Measurements from ENCODE around the gene NBPF1. TPM values are rescaled to one million over a fixed set of nuclear protein-coding genes. Genes with fewer than 3 reads are reported as not detected.
"Not testable (repeated sequence)": the region's sequence is repeated elsewhere in the genome, so short reads cannot be mapped to it uniquely, and the experiment has no call there.

NBPF1 gene
- total RNA-seq (2014; rRNA removed; shearing (Covaris generic)) (9.0 and 11.0 TPM in 2 replicates), total RNA-seq (2022) (33.1 and 34.1 TPM in 2 replicates), Bru-seq, nascent RNA (percentile 52 among the genes with signal in this experiment), BruChase-seq, experiment 1, labeled RNA remaining after a 6-hour chase (percentile 53 among the genes with signal in this experiment), BruChase-seq, experiment 2, labeled RNA remaining after a 2-hour chase (percentile 58 among the genes with signal in this experiment)
- long read RNA-seq, transcript NBPF1-205 (3 exons, 2,755 nt) = major isoform, 10 of 25 reads
- long read RNA-seq, partial matches to known transcripts = 5 of 25 reads
- long read RNA-seq, other reads (novel, unspliced or antisense) = 7 of 25 reads

DNA sequence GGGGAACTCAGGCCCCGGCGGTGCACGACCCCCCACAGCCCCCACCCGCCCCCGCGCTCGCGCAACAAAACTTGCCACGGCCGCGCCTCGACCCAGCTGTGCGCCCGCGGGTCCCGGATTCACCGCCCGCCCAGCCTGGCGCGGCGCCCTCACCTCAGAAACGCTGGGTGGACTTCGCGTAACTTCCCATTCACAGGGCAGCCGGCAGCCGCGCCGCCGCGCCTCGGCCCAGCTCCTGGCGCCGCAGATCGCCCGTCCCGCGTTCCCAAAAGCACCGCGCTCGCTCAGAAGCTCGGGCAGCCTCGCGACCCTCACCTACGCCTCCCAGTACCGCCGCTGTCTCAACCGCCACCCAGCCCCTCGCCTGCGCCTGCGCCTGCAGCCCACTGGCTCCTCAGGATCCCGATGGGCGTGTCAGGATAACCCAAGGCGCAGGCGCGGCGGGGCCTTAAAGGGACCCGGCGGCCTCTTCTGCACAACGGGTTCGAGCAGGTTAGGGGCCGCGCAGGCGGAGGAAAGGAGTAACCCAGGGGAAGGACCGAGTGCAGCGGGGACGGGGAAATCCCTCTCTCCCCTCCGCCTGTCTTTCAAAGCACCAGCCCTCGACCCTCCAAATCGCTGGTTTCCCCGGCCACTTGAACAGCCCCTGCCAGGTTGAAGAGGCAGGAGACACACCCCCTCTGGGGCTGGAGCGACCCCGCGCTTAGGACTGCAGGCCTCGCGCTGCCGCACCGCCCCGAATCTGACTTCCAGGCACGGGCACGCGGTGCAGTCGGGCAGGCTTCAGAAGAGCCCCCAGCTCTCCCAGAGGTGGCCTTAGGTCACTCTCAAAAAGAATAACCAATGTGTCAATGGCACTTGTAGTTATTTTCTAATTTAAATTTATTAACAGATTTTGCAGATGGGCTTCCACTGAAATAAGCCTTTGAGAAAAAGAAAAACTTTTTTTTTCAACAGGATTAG, at the start of gene NBPF1:
NBPF1 (minus strand) TSS at position 380 of the 963 bp plus-strand sequence.
- CTCF ChIA-PET (ENCODE audit: unreplicated experiment) = no interaction called here
- POLR2A ChIA-PET = interaction anchor here (0.6 to 1.7 kb wide), 5 partner anchors 9 to 290 kb away, joined by 3 to 11 read pairs (median 3); no protein-coding TSS in a partner anchor
- H3K27ac ChIP-seq (ENCODE audit: low read depth, low read length, poor library complexity, severe bottlenecking) = no peak within 1 kb of the TSS
- intact Hi-C loops (cut with micrococcal nuclease; ENCODE audit: unreplicated experiment) = loop anchor here (2.0 kb wide), 1 partner anchor 31 kb away; no protein-coding TSS in a partner anchor
- no peaks in the 10 kb centered on the region for H3K79me2 ChIP-seq (ENCODE audit: insufficient read depth, low read depth, low read length)
- peak within 1 kb of the TSS; percentile 68 for H2AFZ ChIP-seq (ENCODE audit: low read length)
- H3K4me3 ChIP-seq (ENCODE audit: low read depth, low read length, poor library complexity, severe bottlenecking) = peak within 1 kb of the TSS; percentile 69
- H4K20me1 ChIP-seq (ENCODE audit: insufficient read depth, low read length) = 0 out of 2 replicates have a peak, but pooled peaks cover 3% of the 10 kb centered on the region
- peak; percentile 98 for DNase-seq (ENCODE audit: low spot score)
- no TSS peak for BruUV-seq (replicated peaks)
- peaks cover 22% of the 10 kb centered on the region for H3K4me1 ChIP-seq (ENCODE audit: insufficient read depth, low read length, poor library complexity, severe bottlenecking)
- no peaks in the 10 kb centered on the region for H3K9me3 ChIP-seq (ENCODE audit: low read length)
- no peaks in the 10 kb centered on the region; the same call in 1 of the 2 replicates for H3K36me3 ChIP-seq (ENCODE audit: insufficient read depth, low read length)
- peak within 1 kb of the TSS; percentile 69 for H3K4me2 ChIP-seq (ENCODE audit: low read length)
- no peaks in the 10 kb centered on the region for H3K9me2 ChIP-seq (ENCODE audit: insufficient read depth, low read length)
- peak; percentile 94 for TF ChIP-seq EZH2phosphoT487 (IDR thresholded peaks at IDR 0.05; ENCODE audit: borderline replicate concordance, low read depth, low read length)
- TF ChIP-seq, protein P1, sequence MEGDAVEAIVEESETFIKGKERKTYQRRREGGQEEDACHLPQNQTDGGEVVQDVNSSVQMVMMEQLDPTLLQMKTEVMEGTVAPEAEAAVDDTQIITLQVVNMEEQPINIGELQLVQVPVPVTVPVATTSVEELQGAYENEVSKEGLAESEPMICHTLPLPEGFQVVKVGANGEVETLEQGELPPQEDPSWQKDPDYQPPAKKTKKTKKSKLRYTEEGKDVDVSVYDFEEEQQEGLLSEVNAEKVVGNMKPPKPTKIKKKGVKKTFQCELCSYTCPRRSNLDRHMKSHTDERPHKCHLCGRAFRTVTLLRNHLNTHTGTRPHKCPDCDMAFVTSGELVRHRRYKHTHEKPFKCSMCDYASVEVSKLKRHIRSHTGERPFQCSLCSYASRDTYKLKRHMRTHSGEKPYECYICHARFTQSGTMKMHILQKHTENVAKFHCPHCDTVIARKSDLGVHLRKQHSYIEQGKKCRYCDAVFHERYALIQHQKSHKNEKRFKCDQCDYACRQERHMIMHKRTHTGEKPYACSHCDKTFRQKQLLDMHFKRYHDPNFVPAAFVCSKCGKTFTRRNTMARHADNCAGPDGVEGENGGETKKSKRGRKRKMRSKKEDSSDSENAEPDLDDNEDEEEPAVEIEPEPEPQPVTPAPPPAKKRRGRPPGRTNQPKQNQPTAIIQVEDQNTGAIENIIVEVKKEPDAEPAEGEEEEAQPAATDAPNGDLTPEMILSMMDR (conservative IDR thresholded peaks at IDR 0.05; ENCODE audit: low read length) = no peak

DNA sequence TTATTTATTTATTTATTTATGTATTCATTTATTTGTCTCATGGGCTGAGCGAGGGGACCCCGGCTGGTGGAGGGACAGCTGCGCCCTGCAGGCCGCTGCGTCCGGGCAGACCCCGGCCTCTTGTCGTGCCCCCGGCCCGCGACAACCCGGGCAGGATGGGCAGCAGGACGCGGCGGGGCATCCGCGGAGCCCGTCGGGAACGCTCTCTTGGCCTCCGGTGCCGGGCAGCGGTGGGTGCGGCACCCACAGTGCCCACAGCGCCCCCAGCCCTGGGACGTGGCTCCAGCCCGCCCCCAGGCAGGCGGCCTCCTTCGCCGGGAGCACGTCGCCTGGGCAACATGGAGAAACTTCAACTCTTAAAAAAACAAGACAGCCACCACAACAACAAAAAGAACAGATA, 44.9 kb upstream of the NBPF1 start:
- H3K9me2 ChIP-seq (ENCODE audit: insufficient read depth, low read length); H3K4me1 ChIP-seq (ENCODE audit: insufficient read depth, low read length, poor library complexity, severe bottlenecking); H3K36me3 ChIP-seq (ENCODE audit: insufficient read depth, low read length); DNase-seq (ENCODE audit: low spot score); BruUV-seq (replicated peaks); CTCF ChIA-PET (ENCODE audit: unreplicated experiment); POLR2A ChIA-PET; H4K20me1 ChIP-seq (ENCODE audit: insufficient read depth, low read length); H3K9me3 ChIP-seq (ENCODE audit: low read length); H3K4me2 ChIP-seq (ENCODE audit: low read length); H3K4me3 ChIP-seq (ENCODE audit: low read depth, low read length, poor library complexity, severe bottlenecking); H3K27ac ChIP-seq (ENCODE audit: low read depth, low read length, poor library complexity, severe bottlenecking); intact Hi-C loops (cut with micrococcal nuclease; ENCODE audit: unreplicated experiment); H2AFZ ChIP-seq (ENCODE audit: low read length); H3K79me2 ChIP-seq (ENCODE audit: insufficient read depth, low read depth, low read length): not testable (repeated sequence)

- H3K4me3 ChIP-seq (ENCODE audit: low read depth, low read length, poor library complexity, severe bottlenecking); H3K4me1 ChIP-seq (ENCODE audit: insufficient read depth, low read length, poor library complexity, severe bottlenecking); H4K20me1 ChIP-seq (ENCODE audit: insufficient read depth, low read length); H3K9me2 ChIP-seq (ENCODE audit: insufficient read depth, low read length); DNase-seq (ENCODE audit: low spot score); H2AFZ ChIP-seq (ENCODE audit: low read length); BruUV-seq (replicated peaks); intact Hi-C loops (cut with micrococcal nuclease; ENCODE audit: unreplicated experiment); H3K27ac ChIP-seq (ENCODE audit: low read depth, low read length, poor library complexity, severe bottlenecking); POLR2A ChIA-PET; H3K79me2 ChIP-seq (ENCODE audit: insufficient read depth, low read depth, low read length); CTCF ChIA-PET (ENCODE audit: unreplicated experiment); H3K36me3 ChIP-seq (ENCODE audit: insufficient read depth, low read length); H3K9me3 ChIP-seq (ENCODE audit: low read length); H3K4me2 ChIP-seq (ENCODE audit: low read length): not testable (repeated sequence)
Measured at GRCh38 chr1:16656981-16657683, 43.8 kb upstream of the NBPF1 start.

DNA sequence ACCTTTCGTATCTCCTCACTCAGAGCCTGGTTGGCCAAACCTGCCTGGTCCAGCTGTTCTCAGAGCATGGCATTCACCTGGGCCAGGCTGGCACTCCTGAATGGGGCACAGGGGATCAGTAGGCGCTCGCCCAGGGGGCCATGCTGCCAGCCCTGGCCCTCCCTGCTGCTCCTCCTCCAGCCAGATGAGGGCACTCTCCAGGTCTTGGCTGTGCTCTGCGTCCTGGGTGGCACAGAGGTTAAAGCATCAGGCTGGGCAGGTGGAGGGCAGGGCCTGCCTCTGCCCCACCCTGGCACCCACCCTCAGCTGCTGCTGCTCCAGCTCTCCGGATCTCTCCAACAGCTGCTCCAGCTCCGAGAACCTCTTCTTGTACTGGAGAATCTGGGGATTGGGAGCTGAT, 43.2 kb upstream of the NBPF1 start:
- H3K4me2 ChIP-seq (ENCODE audit: low read length); CTCF ChIA-PET (ENCODE audit: unreplicated experiment): not testable (repeated sequence)

GRCh38 chr1:16651560-16651959, 38.2 kb upstream of the NBPF1 start:
- H3K4me3 ChIP-seq (ENCODE audit: low read depth, low read length, poor library complexity, severe bottlenecking); H3K4me1 ChIP-seq (ENCODE audit: insufficient read depth, low read length, poor library complexity, severe bottlenecking); H3K27ac ChIP-seq (ENCODE audit: low read depth, low read length, poor library complexity, severe bottlenecking); BruUV-seq (replicated peaks); H3K4me2 ChIP-seq (ENCODE audit: low read length); POLR2A ChIA-PET; DNase-seq (ENCODE audit: low spot score); H3K9me3 ChIP-seq (ENCODE audit: low read length); H3K9me2 ChIP-seq (ENCODE audit: insufficient read depth, low read length); H4K20me1 ChIP-seq (ENCODE audit: insufficient read depth, low read length); H3K36me3 ChIP-seq (ENCODE audit: insufficient read depth, low read length); intact Hi-C loops (cut with micrococcal nuclease; ENCODE audit: unreplicated experiment); H2AFZ ChIP-seq (ENCODE audit: low read length); H3K79me2 ChIP-seq (ENCODE audit: insufficient read depth, low read depth, low read length); CTCF ChIA-PET (ENCODE audit: unreplicated experiment): not testable (repeated sequence)

More for the DNA sequence above, 43.2 kb upstream of the NBPF1 start:
- H3K9me3 ChIP-seq (ENCODE audit: low read length); H2AFZ ChIP-seq (ENCODE audit: low read length); intact Hi-C loops (cut with micrococcal nuclease; ENCODE audit: unreplicated experiment); H4K20me1 ChIP-seq (ENCODE audit: insufficient read depth, low read length); H3K36me3 ChIP-seq (ENCODE audit: insufficient read depth, low read length); DNase-seq (ENCODE audit: low spot score); H3K27ac ChIP-seq (ENCODE audit: low read depth, low read length, poor library complexity, severe bottlenecking); POLR2A ChIA-PET; H3K79me2 ChIP-seq (ENCODE audit: insufficient read depth, low read depth, low read length); H3K9me2 ChIP-seq (ENCODE audit: insufficient read depth, low read length); BruUV-seq (replicated peaks); H3K4me1 ChIP-seq (ENCODE audit: insufficient read depth, low read length, poor library complexity, severe bottlenecking); H3K4me3 ChIP-seq (ENCODE audit: low read depth, low read length, poor library complexity, severe bottlenecking): not testable (repeated sequence)

Measured in OCI-LY7 (cell line).